Measurements from ENCODE around the gene XPNPEP3.
A peak's percentile ranks its signal among the peaks of the same experiment; 100 is the strongest.

GRCh38 chr22:40950962-40951794 is 94.2 kb downstream of the XPNPEP3 start, which contains the start of gene RBX1:
- TF ChIP-seq CTCF (IDR thresholded peaks at IDR 0.05), result no peak
- TF ChIP-seq POLR2A (IDR thresholded peaks at IDR 0.05), result peak in 1 of 2 donors; percentile 63
